Fibroblast of skin of right quadriceps (primary cell): ENCODE data around the gene VPS25.
"Not testable (repeated sequence)": the region's sequence is repeated elsewhere in the genome, so short reads cannot be mapped to it uniquely, and the experiment has no call there.

ENCODE experiments used
- DNase-seq: peaks from one replicate; pipeline ENCODE4 v3.0.0-alpha.2; 2013

Gene VPS25

GRCh38 chr17:42773290-42774035 lies at the start of gene VPS25:
TSS of gene VPS25 (plus strand) at chr17:42773449. CDS start at chr17:42773476, 27 bp downstream.
- peak; percentile 86 for DNase-seq

GRCh38 chr17:42723636-42724035 lies 49.6 kb upstream of the VPS25 start:
- no peak for DNase-seq

DNA sequence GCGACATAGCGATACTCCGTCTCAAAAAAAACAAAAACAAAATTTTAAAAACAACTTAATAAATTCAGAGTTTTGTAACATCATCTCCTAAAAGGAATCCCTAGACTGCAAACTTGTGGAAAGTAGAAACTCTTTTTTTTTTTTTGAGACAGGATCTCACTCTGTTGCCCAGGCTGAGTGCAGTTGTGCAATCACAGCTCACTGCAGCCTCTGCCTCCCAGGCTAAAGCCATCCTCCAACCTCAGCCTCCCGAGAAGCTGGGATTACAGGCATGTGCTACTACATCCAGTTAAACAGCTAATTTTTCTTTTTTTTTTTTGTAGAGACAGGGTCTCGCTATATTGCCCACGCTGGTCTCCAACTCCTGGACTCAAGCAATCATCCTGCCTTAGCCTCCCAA lies 48.1 kb upstream of the VPS25 start:
- no peak for DNase-seq

DNA sequence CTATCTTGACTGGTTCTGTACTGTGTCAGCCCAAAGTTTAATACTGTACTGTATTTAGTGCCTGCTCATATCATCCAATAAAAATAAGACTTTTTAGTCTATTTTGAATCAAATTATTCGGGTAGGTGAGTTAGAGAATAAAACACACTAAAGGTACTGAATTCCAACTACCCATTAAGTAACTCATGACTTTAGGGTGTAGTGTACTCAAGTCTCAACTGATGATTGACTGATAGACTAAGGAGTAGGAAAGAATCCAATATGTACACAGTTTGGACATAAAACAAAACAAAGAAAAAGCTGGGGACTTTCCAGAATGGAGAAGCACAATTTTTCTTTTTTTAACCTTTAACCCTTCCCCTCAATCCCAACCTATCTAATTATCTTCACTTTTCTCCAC lies 32.5 kb upstream of the VPS25 start:
- DNase-seq: no peak

GRCh38 chr17:42742916-42743315 lies 30.3 kb upstream of the VPS25 start:
- DNase-seq: not testable (repeated sequence)

DNA sequence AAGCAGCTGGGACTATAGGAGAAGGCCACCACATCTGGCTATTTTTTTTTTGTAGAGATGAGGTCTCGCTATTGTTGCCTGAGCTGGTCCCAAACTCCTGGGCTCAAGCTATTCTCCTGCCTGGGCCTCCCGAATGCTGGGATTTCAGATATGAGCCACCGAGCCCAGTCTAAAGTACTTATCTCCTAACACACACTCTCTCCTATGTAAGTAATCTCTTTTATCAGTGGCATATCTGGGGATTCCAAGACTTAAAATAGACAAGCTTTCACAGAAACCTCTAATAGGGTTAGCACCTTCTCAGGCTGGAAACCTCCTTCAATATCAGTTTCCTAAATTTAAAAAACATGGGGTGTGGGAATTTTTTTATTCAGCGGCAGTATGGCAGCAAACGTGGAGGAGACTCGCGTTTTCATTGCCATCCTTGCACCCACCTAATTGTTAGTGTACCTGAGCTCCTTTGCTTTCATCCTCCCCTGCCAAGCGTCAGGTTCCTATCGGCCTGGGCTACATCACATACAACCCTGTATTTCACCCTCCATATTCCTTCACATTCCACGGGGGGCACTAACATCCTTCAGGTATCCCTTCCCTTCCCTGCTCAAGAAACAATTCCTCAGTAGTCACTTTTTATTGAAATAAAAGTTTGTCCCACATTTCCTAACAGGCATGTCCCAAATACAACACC lies 29.5 kb upstream of the VPS25 start:
- peak; percentile 13 for DNase-seq

GRCh38 chr17:42744283-42744805 lies 28.9 kb upstream of the VPS25 start:
- DNase-seq: peak; percentile 48

DNA sequence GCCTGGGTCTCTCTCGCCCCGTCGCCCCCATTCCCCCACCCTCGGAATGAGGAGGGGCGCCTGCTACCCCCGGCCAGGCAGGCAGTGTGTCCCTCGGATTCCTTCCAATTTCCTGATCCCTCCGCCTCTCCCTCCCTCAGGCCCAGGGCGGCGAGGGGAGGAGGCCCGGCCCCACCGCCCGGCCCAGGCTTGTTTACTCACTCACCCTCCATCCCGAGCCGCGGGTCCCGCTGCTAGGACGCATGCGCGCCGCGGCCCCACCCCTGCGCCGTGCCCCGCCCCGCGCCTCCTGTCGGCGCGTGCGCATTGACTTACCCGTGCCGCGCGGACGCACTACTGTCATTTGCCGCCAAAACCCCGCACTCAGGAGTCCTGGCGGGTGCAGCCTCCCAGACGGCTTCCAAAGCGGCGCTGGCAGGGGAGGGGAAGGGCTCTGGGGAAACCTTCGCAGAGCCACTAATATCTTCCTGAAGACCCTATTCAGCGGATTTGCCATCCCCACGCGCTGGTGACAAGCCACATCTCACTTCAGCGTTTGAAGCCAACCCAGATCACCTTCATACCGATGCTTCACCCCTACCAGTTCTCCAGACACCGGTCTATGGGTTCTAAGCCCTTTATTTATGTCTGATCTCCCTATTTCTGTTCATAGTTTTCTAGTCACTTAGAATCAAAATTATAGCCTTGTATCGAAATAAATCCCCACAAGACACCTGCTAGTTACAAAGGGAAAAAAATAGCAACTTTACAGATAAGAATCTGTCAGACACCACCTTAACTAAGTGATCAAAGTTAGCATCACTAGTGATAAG lies 28.2 kb upstream of the VPS25 start, which contains the start of gene EZH1:
Gene EZH1, minus strand, starts transcription at position 235 of the 812 bp plus-strand sequence. CDS start 16,099 bp downstream, outside the sequence.
- peak; percentile 91 for DNase-seq

DNA sequence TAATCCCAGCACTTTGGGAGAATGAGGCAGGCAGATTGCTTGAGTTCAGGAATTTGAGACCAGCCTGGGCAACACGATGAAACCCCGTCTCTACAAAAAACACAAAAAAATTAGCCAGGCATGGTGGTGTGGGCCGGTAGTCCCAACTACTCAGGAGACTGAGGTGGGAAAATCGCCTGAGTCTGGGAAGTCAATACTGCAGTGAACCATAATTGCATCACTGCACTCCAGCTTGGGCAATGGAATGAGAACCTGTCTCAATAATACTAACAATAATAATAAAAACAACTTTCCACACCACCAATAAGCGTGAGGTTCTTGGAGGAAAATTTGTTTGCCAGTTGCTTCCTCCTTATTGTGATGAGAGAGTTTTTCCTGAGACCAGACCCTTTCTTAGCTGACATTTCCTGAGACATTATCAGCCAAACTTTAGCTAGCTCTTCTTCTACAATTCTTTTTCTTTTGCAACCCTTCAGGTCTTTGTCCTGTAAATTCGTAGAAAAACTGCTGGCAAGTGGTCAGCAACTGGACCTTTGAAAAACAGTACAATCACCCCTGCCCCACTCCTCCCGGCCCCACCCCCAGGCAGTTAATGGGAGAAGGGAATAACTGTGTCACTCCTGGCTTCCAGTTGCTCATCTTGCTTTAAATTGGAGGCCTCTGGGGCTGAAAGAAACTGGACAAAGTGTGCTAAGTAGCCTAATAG lies 24.9 kb upstream of the VPS25 start:
- no peak for DNase-seq

GRCh38 chr17:42748908-42749798 lies 24.1 kb upstream of the VPS25 start:
- no peak for DNase-seq

GRCh38 chr17:42750739-42751344 lies 22.4 kb upstream of the VPS25 start:
- DNase-seq: no peak

GRCh38 chr17:42751628-42752027 lies 21.6 kb upstream of the VPS25 start:
- DNase-seq: no peak

- no peak for DNase-seq
Observed at GRCh38 chr17:42754782-42755181, 18.5 kb upstream of the VPS25 start.

GRCh38 chr17:42759982-42760651 lies 13.1 kb upstream of the VPS25 start:
- DNase-seq: no peak

DNA sequence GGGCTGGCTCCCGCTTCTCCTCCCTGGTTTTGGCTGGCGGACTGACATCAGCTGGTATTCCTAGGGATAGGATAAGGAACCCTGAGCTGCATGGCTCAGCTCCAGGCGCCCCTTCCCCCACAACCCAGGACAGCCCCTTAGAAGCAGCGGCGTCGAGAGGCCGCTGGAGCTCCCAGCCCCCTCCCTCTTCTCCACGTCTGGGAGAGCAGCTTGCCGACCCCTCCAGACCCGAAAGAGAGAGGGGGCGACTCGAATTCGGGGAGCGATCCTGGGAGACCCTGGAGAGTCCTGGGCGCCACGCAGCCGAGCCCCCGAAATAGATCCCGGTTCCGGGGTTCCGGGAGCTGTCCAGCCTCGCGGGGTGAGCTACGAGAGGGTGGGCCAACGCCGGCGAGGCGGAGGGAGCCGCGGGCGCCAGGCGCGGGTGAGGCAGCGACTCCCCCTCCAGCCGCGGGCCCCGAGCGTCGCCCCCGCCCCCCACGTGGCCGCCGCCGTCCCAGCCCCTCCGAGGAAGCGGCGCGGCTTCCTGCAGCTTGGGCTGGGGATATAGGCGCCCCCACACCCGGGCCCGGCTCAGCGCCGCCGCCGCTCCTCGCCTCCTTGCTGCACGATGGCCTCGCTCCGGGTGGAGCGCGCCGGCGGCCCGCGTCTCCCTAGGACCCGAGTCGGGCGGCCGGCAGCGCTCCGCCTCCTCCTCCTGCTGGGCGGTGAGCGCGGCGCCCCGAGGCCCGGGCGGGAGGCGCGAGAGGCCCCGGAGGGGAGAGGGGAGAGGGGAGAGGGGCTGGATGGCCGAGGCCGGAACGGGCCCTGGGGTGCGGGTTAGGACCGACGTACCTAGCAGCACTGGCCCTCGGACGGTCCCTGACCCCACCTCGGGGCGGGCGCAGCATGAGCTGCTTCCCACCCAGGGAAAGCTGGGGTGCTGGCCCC lies 12.3 kb upstream of the VPS25 start, which contains the start of gene RAMP2:
Gene RAMP2, plus strand, starts transcription at position 576 of the 930 bp plus-strand sequence. Its CDS starts 35 bp downstream, at position 611.
- DNase-seq: no peak

GRCh38 chr17:42761638-42762037 lies 11.6 kb upstream of the VPS25 start:
- no peak for DNase-seq

- DNase-seq: no peak
Observed at GRCh38 chr17:42766124-42766523, 7.1 kb upstream of the VPS25 start.

DNA sequence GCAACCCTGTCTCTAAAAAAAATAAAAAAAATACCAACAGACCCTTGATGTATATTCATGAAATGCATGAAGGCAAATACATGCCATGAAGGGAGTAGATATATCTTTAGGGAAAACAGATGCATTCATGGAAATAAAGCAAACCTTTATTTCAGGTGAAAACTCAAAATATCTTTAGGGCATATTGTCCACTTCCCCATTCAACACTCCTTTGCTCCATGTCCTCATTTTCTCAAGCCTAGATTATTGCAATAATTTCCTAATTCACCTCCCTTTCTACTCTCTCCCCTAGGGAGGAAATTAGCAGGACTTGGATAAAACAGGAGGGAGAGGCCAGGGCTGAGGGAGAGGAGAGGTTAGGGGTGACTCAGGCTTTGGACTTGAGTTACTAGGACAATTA lies 5.7 kb upstream of the VPS25 start:
- no peak for DNase-seq

DNA sequence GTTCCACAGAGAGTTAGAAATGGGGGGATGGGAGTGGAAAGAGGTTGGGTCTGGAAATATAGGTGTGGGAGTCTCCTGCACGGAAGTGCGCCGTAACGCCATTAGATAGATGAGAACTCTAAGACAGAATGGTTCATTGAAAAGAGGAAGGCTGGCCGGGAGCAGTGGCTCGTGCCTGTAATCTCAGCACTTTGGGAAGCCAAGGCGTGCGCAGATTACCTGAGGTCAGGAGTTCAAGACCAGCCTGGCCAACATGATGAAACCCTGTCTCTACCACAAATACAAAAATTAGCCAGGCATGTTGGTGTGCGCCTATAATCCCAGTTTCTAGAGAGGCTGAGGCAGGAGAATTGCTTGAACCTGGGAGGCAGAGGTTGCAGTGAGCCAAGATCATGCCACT lies 5.2 kb upstream of the VPS25 start:
- not testable (repeated sequence) for DNase-seq
